ENCODE measurements around the gene CTDNEP1.
A peak's percentile ranks its signal among the peaks of the same experiment; 100 is the strongest.

The CTDNEP1 gene

DNA sequence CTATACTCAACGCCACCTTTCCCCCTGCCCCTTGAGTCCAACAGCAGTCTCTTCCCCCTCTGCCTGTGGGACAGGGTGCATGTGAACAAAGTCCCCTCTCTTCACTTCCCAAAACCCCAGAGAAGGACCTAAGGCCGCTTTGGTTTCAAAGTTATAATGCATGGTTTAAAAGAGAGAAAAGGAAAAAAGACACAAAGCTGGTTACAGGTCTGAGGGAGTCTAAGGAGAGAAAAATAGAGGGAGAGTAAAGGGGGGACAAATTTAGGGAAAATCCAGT is 8.1 kb downstream of the CTDNEP1 start:
- peak overlapping the region; percentile 96 for H3K9ac ChIP-seq (ENCODE audit: insufficient read length)
- H3K36me3 ChIP-seq (ENCODE audit: insufficient read depth, low read length) = peaks cover 41% of the 10 kb centered on the region
- no peak for DNase-seq (ENCODE audit: low read depth, low spot score)
- H3K4me3 ChIP-seq = peak overlapping the region; percentile 83
- H3K9me3 ChIP-seq (ENCODE audit: low read depth, low read length) = no peaks in the 10 kb centered on the region
- H3K27ac ChIP-seq = peak overlapping the region; percentile 73
- TF ChIP-seq EZH2 (IDR thresholded peaks at IDR 0.05) = no peak
- no peak for TF ChIP-seq FOXP2 (optimal IDR thresholded peaks at IDR 0.05; ENCODE audit: control extremely low read depth, extremely low read length, insufficient read depth)
- TF ChIP-seq POLR2AphosphoS5 (IDR thresholded peaks at IDR 0.05; ENCODE audit: borderline replicate concordance, low read depth, low read length) = no peak

DNA sequence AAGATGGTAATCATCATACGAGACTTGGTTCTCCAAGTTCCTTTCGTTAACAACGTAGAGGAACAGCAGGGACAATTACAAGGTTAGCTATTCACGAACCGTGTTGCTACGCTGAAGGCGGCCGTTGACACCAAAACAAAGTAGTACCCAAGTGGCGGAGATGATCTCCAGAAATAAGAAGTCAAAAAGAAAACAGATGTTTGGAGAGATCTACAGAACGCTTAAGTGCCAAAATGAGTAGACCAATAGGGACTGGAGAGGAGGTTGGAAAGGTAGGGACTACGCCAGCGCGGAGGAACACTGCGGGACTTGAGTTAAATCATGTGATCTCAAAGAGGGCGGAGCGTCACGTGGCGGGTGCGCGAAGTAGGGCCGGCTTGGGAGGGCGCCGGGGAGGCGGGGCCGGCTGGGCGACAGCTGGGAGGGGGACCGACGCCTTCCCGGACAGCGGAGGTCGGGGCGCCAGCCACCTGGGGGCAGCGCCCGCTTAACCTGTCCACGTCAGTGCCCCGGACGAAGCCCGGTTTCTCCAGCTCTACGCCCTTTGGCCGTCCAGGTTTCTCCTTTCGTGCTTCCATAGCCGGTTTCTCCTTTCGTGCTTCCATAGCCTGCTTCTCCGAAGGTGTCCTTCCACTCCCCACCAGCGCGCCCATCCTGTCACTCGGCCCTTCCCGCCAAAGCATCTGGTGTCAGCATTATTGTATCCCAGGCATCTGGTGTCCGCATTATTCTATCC is 8.6 kb downstream of the CTDNEP1 start:
- Histone ChIP-seq H3K9ac (ENCODE audit: insufficient read length) (peak overlapping the region; percentile 96), H3K4me3 (peak overlapping the region; percentile 83), H3K27ac (peak overlapping the region; percentile 96), H3K36me3 (ENCODE audit: insufficient read depth, low read length) (peaks cover 41% of the 10 kb centered on the region), H3K9me3 (ENCODE audit: low read depth, low read length) (no peaks in the 10 kb centered on the region)
- DNase-seq (ENCODE audit: low read depth, low spot score) = peak; percentile 82
- no peak for TF ChIP-seq EZH2 (IDR thresholded peaks at IDR 0.05)
- no peak for TF ChIP-seq FOXP2 (optimal IDR thresholded peaks at IDR 0.05; ENCODE audit: control extremely low read depth, extremely low read length, insufficient read depth)
- TF ChIP-seq POLR2AphosphoS5 (IDR thresholded peaks at IDR 0.05; ENCODE audit: borderline replicate concordance, low read depth, low read length) = peak; percentile 80

DNA sequence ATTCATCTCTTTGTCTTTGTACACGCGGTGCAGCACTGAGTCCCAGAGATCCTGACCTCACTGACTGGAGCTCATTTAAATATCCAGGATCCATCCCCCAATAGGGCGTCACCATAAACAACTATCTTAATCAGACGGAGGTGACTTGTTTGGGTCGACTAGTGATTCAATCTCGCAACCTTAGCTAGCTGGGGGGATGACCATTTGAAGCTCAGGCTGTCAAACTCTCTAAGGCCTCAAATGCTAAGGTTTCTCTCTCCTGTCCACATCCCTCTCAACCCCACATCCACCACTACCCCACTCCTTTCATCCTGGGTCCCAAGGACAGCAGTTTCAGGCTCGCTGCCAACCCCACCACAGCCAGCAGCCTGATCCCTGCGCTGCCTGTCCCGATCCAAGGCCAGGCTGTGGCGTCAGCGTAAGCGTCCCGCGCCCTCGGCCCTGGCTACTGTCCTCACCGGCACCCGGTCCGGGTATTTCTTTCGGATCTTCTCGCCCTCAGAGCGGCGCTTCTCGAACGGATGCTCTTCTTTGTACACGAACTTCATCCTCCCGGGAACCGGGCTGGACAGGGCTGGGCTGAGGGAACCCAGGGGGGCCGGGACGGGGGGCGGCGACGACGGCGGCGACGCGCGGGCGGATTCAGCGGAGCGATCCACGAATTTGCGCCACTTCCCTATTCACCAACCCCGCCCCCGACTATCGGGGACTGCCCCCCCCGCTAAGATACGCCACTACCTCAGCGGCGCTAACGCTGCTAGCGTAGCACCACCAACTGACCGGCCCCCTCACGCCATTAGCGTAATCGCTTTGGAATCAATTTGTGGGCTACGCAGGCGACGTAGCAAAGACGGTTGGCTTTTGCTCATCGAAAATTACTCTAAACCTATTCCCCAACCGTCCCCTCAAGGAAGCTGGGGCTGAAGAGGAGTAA is 9.5 kb downstream of the CTDNEP1 start, which contains the start of gene GABARAP:
Gene GABARAP, minus strand, starts transcription at position 667 of the 934 bp plus-strand sequence. Its CDS starts 119 bp downstream, at position 548.
- Histone ChIP-seq H3K36me3 (ENCODE audit: insufficient read depth, low read length) (peaks cover 44% of the 10 kb centered on the region), H3K27ac (peak within 1 kb of the TSS; percentile 96), H3K9ac (ENCODE audit: insufficient read length) (peak within 1 kb of the TSS; percentile 96), H3K4me3 (peak within 1 kb of the TSS; percentile 83), H3K9me3 (ENCODE audit: low read depth, low read length) (no peaks in the 10 kb centered on the region)
- TF ChIP-seq POLR2AphosphoS5 (IDR thresholded peaks at IDR 0.05; ENCODE audit: borderline replicate concordance, low read depth, low read length) (no peak), EZH2 (IDR thresholded peaks at IDR 0.05) (no peak), FOXP2 (optimal IDR thresholded peaks at IDR 0.05; ENCODE audit: control extremely low read depth, extremely low read length, insufficient read depth) (no peak)
- no peak for DNase-seq (ENCODE audit: low read depth, low spot score)

DNA sequence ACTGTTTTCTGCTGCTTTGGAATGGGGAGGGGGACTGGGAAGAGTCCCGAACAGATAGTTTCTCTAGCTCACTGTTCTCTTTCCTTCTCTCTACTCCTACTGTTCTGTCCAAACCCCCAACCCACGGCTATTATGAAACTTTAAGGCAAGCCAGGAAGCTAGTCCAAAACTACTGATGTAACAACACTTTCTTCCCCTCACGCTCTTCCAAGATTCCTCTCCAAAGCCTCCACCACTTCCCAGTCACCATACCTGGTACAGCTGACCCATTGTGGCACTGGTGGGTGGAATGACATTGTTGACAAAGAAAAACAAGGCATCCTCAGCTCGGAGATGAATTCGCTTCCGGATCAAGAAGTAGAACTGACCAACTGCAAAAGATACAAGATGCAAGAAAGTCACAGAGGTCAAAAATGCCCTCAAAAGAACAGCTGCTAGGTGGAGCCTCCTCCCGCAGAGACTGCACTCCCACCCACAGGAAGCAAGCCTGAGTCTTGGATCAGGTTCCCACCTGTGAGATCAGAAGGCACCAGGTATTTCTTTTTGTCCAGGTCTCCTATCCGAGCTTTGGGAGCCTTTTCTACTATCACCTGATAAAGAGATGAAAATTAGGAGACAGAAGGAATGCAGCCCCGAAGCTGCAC is 10.3 kb downstream of the CTDNEP1 start:
- H3K9me3 ChIP-seq (ENCODE audit: low read depth, low read length) = no peaks in the 10 kb centered on the region
- no peak for DNase-seq (ENCODE audit: low read depth, low spot score)
- peaks cover 44% of the 10 kb centered on the region for H3K36me3 ChIP-seq (ENCODE audit: insufficient read depth, low read length)
- TF ChIP-seq POLR2AphosphoS5 (IDR thresholded peaks at IDR 0.05; ENCODE audit: borderline replicate concordance, low read depth, low read length) (no peak), FOXP2 (optimal IDR thresholded peaks at IDR 0.05; ENCODE audit: control extremely low read depth, extremely low read length, insufficient read depth) (no peak), EZH2 (IDR thresholded peaks at IDR 0.05) (no peak)
- peak overlapping the region; percentile 83 for H3K4me3 ChIP-seq
- peak overlapping the region; percentile 44; the same call in 1 of the 2 replicates for H3K27ac ChIP-seq
- peak overlapping the region; percentile 96 for H3K9ac ChIP-seq (ENCODE audit: insufficient read length)

DNA sequence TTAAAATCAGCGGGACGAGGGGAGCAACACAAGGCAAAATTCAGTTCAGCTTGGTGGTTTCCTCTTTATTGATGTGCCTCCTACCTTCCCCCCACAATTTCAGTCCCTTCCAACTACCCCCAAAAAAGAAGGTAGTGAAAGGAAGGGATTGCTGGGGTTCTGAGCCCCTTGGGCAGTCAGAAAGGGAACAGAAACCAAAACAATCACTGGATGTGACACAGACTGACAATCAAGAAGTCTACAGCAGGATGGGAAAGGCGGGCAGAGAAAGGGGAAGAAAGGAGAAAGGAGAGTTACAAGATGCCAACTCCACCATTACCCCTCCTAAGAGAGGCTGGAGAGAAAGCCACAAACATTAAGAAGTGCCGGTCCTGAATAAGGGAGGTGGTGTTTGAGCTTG is 11.2 kb downstream of the CTDNEP1 start:
- Histone ChIP-seq H3K4me3 (peak overlapping the region; percentile 83), H3K27ac (peak overlapping the region; percentile 71), H3K9me3 (ENCODE audit: low read depth, low read length) (no peaks in the 10 kb centered on the region), H3K9ac (ENCODE audit: insufficient read length) (peak overlapping the region; percentile 75), H3K36me3 (ENCODE audit: insufficient read depth, low read length) (peaks cover 46% of the 10 kb centered on the region)
- TF ChIP-seq POLR2AphosphoS5 (IDR thresholded peaks at IDR 0.05; ENCODE audit: borderline replicate concordance, low read depth, low read length) (no peak), FOXP2 (optimal IDR thresholded peaks at IDR 0.05; ENCODE audit: control extremely low read depth, extremely low read length, insufficient read depth) (no peak), EZH2 (IDR thresholded peaks at IDR 0.05) (no peak)
- no peak for DNase-seq (ENCODE audit: low read depth, low spot score)

DNA sequence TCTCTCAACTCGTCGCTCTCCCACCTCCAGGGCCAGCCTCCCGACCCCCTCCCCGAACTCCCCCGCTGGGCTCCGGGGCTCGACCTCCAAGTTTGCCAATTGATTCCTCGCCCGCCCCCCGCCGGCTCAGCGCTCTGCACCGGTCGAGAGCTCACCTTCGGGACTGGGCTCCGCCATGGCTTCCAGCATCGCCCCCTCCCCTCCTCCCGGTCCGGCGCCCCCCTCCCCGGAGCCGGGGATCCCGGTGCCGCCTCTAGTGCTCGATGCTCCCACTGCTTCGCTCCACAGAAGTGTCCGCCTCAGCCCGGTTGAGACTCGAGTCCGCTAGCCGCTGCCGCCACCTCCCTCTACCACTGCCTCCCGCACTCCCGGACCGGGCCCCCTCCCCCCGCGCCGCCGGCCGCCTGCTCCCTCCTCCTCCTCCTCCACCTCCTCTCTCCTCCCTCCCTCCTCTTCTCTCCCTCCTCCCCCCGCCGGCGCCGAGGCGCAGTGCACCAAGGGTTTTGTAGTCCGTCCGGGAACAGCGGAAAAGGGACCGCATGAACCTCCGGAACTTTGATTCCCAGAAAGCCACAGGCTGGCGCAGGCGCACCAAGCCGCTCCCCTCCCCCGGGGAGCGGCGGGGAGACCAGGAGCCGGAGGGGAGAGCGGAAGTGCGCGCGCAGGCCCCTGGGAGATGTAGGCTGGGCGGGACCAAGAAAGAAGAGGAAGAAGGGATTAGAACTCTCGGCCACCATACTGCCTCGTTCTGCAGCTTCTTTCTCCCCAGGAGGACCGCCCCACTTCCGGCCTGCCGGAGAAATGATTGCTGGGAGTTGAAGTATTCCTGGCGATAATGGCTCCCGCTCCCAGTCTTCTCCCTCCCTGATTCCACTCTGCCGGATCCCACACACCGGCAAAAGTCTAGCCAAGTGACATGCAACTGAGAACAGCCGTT is 12.2 kb downstream of the CTDNEP1 start, which contains the start of gene PHF23:
Gene PHF23, minus strand, starts transcription at position 367 of the 937 bp plus-strand sequence. Its CDS starts 178 bp downstream, at position 189.
- Histone ChIP-seq H3K27ac (peak within 1 kb of the TSS; percentile 95), H3K9me3 (ENCODE audit: low read depth, low read length) (no peaks in the 10 kb centered on the region), H3K9ac (ENCODE audit: insufficient read length) (peak within 1 kb of the TSS; percentile 95), H3K4me3 (peak within 1 kb of the TSS; percentile 95), H3K36me3 (ENCODE audit: insufficient read depth, low read length) (peaks cover 49% of the 10 kb centered on the region)
- TF ChIP-seq FOXP2 (optimal IDR thresholded peaks at IDR 0.05; ENCODE audit: control extremely low read depth, extremely low read length, insufficient read depth) (no peak), POLR2AphosphoS5 (IDR thresholded peaks at IDR 0.05; ENCODE audit: borderline replicate concordance, low read depth, low read length) (peak; percentile 47; the same call in 1 of the 2 replicates), EZH2 (IDR thresholded peaks at IDR 0.05) (no peak)
- DNase-seq (ENCODE audit: low read depth, low spot score) = peak; percentile 82

DNA sequence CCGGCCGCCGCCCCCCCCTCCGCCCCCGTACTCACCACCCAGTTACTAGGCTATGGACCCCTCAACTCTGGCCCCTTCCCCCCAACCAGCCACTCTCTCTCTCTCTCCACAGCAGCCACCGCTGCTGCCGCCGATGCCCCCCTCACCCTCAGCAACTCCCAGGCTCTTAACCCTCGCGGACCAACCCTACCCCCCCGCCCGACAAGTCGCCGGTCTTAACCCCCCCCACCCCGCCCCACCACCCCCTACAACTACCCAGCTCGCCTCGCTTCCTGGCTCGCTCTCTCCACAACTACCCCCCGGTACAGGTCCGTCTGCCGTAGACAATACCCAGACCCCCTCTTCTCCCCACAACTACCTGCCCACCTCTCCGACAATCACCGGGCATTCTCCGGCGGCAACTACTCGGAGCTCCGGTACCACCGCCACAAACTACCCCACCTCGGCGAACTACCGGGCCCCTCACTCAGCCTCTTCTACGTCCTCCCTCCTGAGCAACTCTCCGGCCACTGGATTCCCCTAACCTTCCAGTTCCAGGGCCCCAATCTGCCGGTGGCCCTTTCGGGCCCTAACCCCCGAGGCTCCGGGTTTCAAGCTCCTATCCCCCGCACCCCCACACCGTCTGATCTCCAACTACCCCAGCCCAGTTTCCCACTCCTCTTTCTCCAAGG is 13.0 kb downstream of the CTDNEP1 start:
- H3K4me3 ChIP-seq = peak overlapping the region; percentile 95
- peaks cover 42% of the 10 kb centered on the region for H3K36me3 ChIP-seq (ENCODE audit: insufficient read depth, low read length)
- TF ChIP-seq EZH2 (IDR thresholded peaks at IDR 0.05) (no peak), POLR2AphosphoS5 (IDR thresholded peaks at IDR 0.05; ENCODE audit: borderline replicate concordance, low read depth, low read length) (no peak), FOXP2 (optimal IDR thresholded peaks at IDR 0.05; ENCODE audit: control extremely low read depth, extremely low read length, insufficient read depth) (no peak)
- peak overlapping the region; percentile 95 for H3K9ac ChIP-seq (ENCODE audit: insufficient read length)
- H3K27ac ChIP-seq = peak overlapping the region; percentile 95
- H3K9me3 ChIP-seq (ENCODE audit: low read depth, low read length) = no peaks in the 10 kb centered on the region
- no peak for DNase-seq (ENCODE audit: low read depth, low spot score)
